Measurements from ENCODE around the gene DHRS11. TPM values are rescaled to one million over a fixed set of nuclear protein-coding genes. Genes with fewer than 3 reads are reported as not detected.

The DHRS11 gene
- total RNA-seq, 3 donors from 2014 or later (not counting 1 experiment from before 2014, with no cell fraction given), result 2.7 to 6.0 (median 4.9) TPM

GRCh38 chr17:36632916-36633771 lies 41.5 kb downstream of the DHRS11 start:
- TF ChIP-seq, protein P1, sequence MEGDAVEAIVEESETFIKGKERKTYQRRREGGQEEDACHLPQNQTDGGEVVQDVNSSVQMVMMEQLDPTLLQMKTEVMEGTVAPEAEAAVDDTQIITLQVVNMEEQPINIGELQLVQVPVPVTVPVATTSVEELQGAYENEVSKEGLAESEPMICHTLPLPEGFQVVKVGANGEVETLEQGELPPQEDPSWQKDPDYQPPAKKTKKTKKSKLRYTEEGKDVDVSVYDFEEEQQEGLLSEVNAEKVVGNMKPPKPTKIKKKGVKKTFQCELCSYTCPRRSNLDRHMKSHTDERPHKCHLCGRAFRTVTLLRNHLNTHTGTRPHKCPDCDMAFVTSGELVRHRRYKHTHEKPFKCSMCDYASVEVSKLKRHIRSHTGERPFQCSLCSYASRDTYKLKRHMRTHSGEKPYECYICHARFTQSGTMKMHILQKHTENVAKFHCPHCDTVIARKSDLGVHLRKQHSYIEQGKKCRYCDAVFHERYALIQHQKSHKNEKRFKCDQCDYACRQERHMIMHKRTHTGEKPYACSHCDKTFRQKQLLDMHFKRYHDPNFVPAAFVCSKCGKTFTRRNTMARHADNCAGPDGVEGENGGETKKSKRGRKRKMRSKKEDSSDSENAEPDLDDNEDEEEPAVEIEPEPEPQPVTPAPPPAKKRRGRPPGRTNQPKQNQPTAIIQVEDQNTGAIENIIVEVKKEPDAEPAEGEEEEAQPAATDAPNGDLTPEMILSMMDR (IDR thresholded peaks at IDR 0.05), result no peak
- WGBS (ENCODE audit: insufficient coverage), result 67% methylated on average over 16 of the region's 18 CpGs
- Histone ChIP-seq H3K27me3 (ENCODE audit: control insufficient read depth, insufficient read depth, low read length) (no peaks in the 10 kb centered on the region), H3K9me3 (ENCODE audit: control insufficient read depth, insufficient read depth, low read length) (no peaks in the 10 kb centered on the region), H3K36me3 (ENCODE audit: control insufficient read depth, insufficient read depth, low read length) (no peaks in the 10 kb centered on the region), H3K4me1 (ENCODE audit: control insufficient read depth, insufficient read depth, low read length) (no peaks in the 10 kb centered on the region), H3K4me3 (ENCODE audit: low read length) (no peak overlapping the region), H3K27ac (ENCODE audit: low read length) (no peak overlapping the region)
- H3K27me3 Mint-ChIP-seq (ENCODE audit: low read depth in 2 of 2), result peaks cover 19 to 22% of the 10 kb centered on the region in 2 donors
- no peak overlapping the region for H3K4me3 Mint-ChIP-seq
- no peak overlapping the region for H3K27ac Mint-ChIP-seq
- no peaks in the 10 kb centered on the region for H3K9me3 Mint-ChIP-seq
- no peaks in the 10 kb centered on the region for H3K36me3 Mint-ChIP-seq
- ATAC-seq (no peak), DNase-seq (no peak)
- intact Hi-C loops (cut with micrococcal nuclease), result no loop called here
- no peaks in the 10 kb centered on the region for H3K4me1 Mint-ChIP-seq

GRCh38 chr17:36640346-36640745 lies 48.7 kb downstream of the DHRS11 start:
- H3K9me3 ChIP-seq (ENCODE audit: control insufficient read depth, insufficient read depth, low read length), result no peaks in the 10 kb centered on the region
- H3K36me3 Mint-ChIP-seq, result no peaks in the 10 kb centered on the region
- H3K4me3 Mint-ChIP-seq, result no peak overlapping the region
- TF ChIP-seq, protein P1 (IDR thresholded peaks at IDR 0.05), result no peak
- no peaks in the 10 kb centered on the region for H3K36me3 ChIP-seq (ENCODE audit: control insufficient read depth, insufficient read depth, low read length)
- H3K27ac ChIP-seq (ENCODE audit: low read length), result no peak overlapping the region
- no peaks in the 10 kb centered on the region for H3K9me3 Mint-ChIP-seq
- peaks cover 26% of the 10 kb centered on the region for H3K27me3 ChIP-seq (ENCODE audit: control insufficient read depth, insufficient read depth, low read length)
- WGBS (ENCODE audit: insufficient coverage), result 97% methylated on average over 2 of the region's 2 CpGs
- H3K4me3 ChIP-seq (ENCODE audit: low read length), result no peak overlapping the region
- peaks cover 18 to 26% of the 10 kb centered on the region in 2 donors for H3K4me1 Mint-ChIP-seq
- ATAC-seq (no peak), DNase-seq (no peak)
- H3K4me1 ChIP-seq (ENCODE audit: control insufficient read depth, insufficient read depth, low read length), result peaks cover 18% of the 10 kb centered on the region
- H3K27ac Mint-ChIP-seq, result no peak overlapping the region
- peaks cover 60 to 66% of the 10 kb centered on the region in 2 donors for H3K27me3 Mint-ChIP-seq (ENCODE audit: low read depth in 2 of 2)
- intact Hi-C loops (cut with micrococcal nuclease), result no loop called here

- Mint-ChIP-seq H3K9me3 (no peaks in the 10 kb centered on the region), H3K27me3 (ENCODE audit: low read depth in 2 of 2) (peaks cover 63 to 66% of the 10 kb centered on the region in 2 donors), H3K36me3 (no peaks in the 10 kb centered on the region), H3K4me3 (no peak overlapping the region), H3K27ac (no peak overlapping the region), H3K4me1 (peaks cover 18 to 26% of the 10 kb centered on the region in 2 donors)
- Histone ChIP-seq H3K9me3 (ENCODE audit: control insufficient read depth, insufficient read depth, low read length) (no peaks in the 10 kb centered on the region), H3K4me1 (ENCODE audit: control insufficient read depth, insufficient read depth, low read length) (peaks cover 18% of the 10 kb centered on the region), H3K4me3 (ENCODE audit: low read length) (no peak overlapping the region), H3K36me3 (ENCODE audit: control insufficient read depth, insufficient read depth, low read length) (no peaks in the 10 kb centered on the region), H3K27ac (ENCODE audit: low read length) (no peak overlapping the region), H3K27me3 (ENCODE audit: control insufficient read depth, insufficient read depth, low read length) (peaks cover 31% of the 10 kb centered on the region)
- ATAC-seq (no peak), DNase-seq (no peak)
- WGBS (ENCODE audit: insufficient coverage), result 70% methylated on average over 10 of the region's 10 CpGs
- TF ChIP-seq, protein P1 (IDR thresholded peaks at IDR 0.05), result no peak
- intact Hi-C loops (cut with micrococcal nuclease), result no loop called here
Measured at GRCh38 chr17:36640836-36641235, 49.2 kb downstream of the DHRS11 start.
